ENCODE results near the gene ALX4.

Gene ALX4

DNA sequence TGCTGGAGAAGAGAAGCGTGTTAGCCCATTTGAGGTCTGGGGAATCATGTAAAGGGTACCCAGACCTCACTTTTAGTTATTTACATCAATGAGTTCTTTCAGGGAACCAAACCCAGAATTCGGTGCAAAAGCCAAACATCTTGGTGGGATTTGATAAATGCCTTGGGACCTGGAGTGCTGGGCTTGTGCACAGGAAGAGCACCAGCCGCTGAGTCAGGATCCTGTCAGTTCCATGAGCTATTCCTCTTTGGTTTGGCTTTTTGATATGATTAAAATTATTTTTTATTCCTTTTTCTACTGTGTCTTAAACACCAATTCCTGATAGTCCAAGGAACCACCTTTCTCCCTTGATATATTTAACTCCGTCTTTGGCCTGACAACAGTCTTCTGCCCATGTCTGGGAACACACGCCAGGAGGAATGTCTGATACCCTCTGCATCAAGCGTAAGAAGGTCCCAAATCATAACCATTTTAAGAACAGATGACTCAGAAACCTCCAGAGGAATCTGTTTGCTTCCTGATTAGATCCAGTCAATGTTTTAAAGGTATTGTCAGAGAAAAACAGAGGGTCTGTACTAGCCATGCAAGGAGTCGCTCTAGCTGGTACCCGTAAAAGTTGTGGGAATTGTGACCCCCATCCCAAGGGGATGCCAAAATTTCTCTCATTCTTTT, 65.2 kb downstream of the ALX4 start:
- H3K9ac ChIP-seq (ENCODE audit: low read length): no peak overlapping the region
- H3K27me3 ChIP-seq (ENCODE audit: insufficient read depth, low read length, poor library complexity): no peaks in the 10 kb centered on the region
- peak overlapping the region; percentile 3 for H2AK5ac ChIP-seq (ENCODE audit: low read length)
- H2BK15ac ChIP-seq (replicated peaks; ENCODE audit: low read depth): peak overlapping the region; percentile 60
- H3K36me3 ChIP-seq (ENCODE audit: control insufficient read depth, insufficient read depth, low read length): no peaks in the 10 kb centered on the region
- H3K18ac ChIP-seq (ENCODE audit: low read length): peak overlapping the region; percentile 65
- H3K4ac ChIP-seq (ENCODE audit: low read depth, low read length): peak overlapping the region; percentile 85
- no peak overlapping the region for H4K8ac ChIP-seq (ENCODE audit: low read depth, low read length)
- peak overlapping the region; percentile 1 for H3K27ac ChIP-seq (ENCODE audit: low read depth, low read length)
- H2BK120ac ChIP-seq (ENCODE audit: low read depth, low read length): peak overlapping the region; percentile 96
- no peak overlapping the region for H3K4me3 ChIP-seq (ENCODE audit: low read length)
- no CpG with 5 or more reads among the region's 8 CpGs for WGBS (ENCODE audit: extremely low coverage, insufficient coverage, low lambda C conversion rate)
- H4K5ac ChIP-seq (ENCODE audit: low read length): no peak overlapping the region
- no peak overlapping the region for H3K23ac ChIP-seq (ENCODE audit: low read length)
- no peak for DNase-seq
- peak overlapping the region; percentile 75 for H3K56ac ChIP-seq (ENCODE audit: low read length)
- no peaks in the 10 kb centered on the region for H3K79me1 ChIP-seq (ENCODE audit: low read length)
- peak overlapping the region; percentile 20 for H2BK5ac ChIP-seq (ENCODE audit: low read length)
- peaks cover 15% of the 10 kb centered on the region for H3K4me1 ChIP-seq (ENCODE audit: control insufficient read depth, low read depth, low read length)
- no peaks in the 10 kb centered on the region for H3K79me2 ChIP-seq (ENCODE audit: control insufficient read depth, insufficient read depth, low read length)
- no peak overlapping the region for H3K4me2 ChIP-seq (ENCODE audit: low read length)

DNA sequence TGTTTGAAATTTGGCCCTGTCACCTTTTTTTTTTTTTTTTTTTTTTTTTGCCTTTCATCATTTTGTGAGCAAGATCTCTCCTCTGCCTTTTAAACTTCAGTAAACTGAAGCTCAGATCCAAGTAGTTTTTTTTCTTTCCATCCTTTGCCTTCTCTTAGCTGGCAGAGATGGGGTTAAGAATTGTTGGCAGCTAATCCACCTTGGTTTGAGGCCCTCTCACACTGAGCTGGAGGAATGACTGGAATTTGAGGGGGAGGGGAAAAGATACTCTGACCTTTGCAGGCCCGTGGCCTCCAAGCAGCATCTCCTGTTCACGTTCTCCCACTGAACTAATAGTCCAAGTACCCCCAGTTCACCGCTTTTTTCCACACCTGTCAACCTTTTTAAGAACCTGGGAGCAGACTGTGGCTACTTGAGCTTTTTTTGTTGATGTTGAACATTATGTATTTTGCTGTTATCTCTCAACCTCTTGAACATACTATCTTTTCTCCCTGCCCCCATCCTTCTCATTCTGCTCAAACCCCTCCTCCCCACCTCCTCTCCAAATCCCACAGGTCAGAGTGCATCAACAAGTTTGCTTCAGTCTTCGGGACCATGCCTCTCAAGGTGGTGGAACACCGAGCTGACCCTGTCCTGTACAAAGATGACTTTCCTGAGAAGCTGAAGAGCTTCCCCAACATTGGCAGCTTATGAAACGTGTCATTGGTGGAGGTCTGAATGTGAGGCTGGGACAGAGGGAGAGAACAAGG, 66.2 kb downstream of the ALX4 start:
- H2AK5ac ChIP-seq (ENCODE audit: low read length): peak overlapping the region; percentile 3
- peak overlapping the region; percentile 76 for H3K27ac ChIP-seq (ENCODE audit: low read depth, low read length)
- peak overlapping the region; percentile 85 for H3K4ac ChIP-seq (ENCODE audit: low read depth, low read length)
- H3K79me1 ChIP-seq (ENCODE audit: low read length): no peaks in the 10 kb centered on the region
- H3K18ac ChIP-seq (ENCODE audit: low read length): peak overlapping the region; percentile 55
- H3K4me2 ChIP-seq (ENCODE audit: low read length): peak overlapping the region; percentile 30
- H3K4me1 ChIP-seq (ENCODE audit: control insufficient read depth, low read depth, low read length): peaks cover 15% of the 10 kb centered on the region
- no peaks in the 10 kb centered on the region for H3K79me2 ChIP-seq (ENCODE audit: control insufficient read depth, insufficient read depth, low read length)
- peak overlapping the region; percentile 75 for H3K56ac ChIP-seq (ENCODE audit: low read length)
- H3K9ac ChIP-seq (ENCODE audit: low read length): no peak overlapping the region
- peak overlapping the region; percentile 1 for H2BK15ac ChIP-seq (replicated peaks; ENCODE audit: low read depth)
- H3K27me3 ChIP-seq (ENCODE audit: insufficient read depth, low read length, poor library complexity): no peaks in the 10 kb centered on the region
- no CpG with 5 or more reads among the region's 6 CpGs for WGBS (ENCODE audit: extremely low coverage, insufficient coverage, low lambda C conversion rate)
- H2BK120ac ChIP-seq (ENCODE audit: low read depth, low read length): no peak overlapping the region
- peak; percentile 97 for DNase-seq
- no peaks in the 10 kb centered on the region for H3K36me3 ChIP-seq (ENCODE audit: control insufficient read depth, insufficient read depth, low read length)
- H4K8ac ChIP-seq (ENCODE audit: low read depth, low read length): no peak overlapping the region
- peak overlapping the region; percentile 19 for H2BK5ac ChIP-seq (ENCODE audit: low read length)
- H3K23ac ChIP-seq (ENCODE audit: low read length): no peak overlapping the region
- no peak overlapping the region for H4K5ac ChIP-seq (ENCODE audit: low read length)
- H3K4me3 ChIP-seq (ENCODE audit: low read length): no peak overlapping the region

DNA sequence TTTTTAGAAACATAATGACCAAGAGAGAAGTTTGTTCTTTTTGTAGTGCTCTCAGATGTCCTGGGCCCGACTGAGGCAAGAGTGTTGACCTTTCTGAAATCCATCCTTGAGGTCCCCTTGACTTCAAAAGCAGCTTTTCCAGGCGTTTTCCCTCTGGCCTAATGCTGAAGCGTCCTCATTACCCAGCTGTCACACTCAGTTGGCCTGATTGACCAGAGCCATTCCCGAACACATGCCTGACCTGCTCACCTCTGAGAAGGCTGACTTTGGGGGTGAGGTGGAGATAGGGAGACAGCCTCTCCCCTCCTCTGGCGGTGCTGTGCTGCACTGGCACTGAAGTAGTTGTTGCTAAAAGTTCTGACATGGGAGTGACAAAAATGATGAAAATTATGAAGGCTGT, 66.9 kb downstream of the ALX4 start:
- no peak overlapping the region for H2BK15ac ChIP-seq (replicated peaks; ENCODE audit: low read depth)
- H3K23ac ChIP-seq (ENCODE audit: low read length): no peak overlapping the region
- H3K4ac ChIP-seq (ENCODE audit: low read depth, low read length): peak overlapping the region; percentile 28
- H3K36me3 ChIP-seq (ENCODE audit: control insufficient read depth, insufficient read depth, low read length): no peaks in the 10 kb centered on the region
- H4K5ac ChIP-seq (ENCODE audit: low read length): no peak overlapping the region
- H3K4me1 ChIP-seq (ENCODE audit: control insufficient read depth, low read depth, low read length): peaks cover 15% of the 10 kb centered on the region
- peak overlapping the region; percentile 76 for H3K56ac ChIP-seq (ENCODE audit: low read length)
- peak overlapping the region; percentile 76 for H3K27ac ChIP-seq (ENCODE audit: low read depth, low read length)
- H4K8ac ChIP-seq (ENCODE audit: low read depth, low read length): no peak overlapping the region
- no peak overlapping the region for H3K9ac ChIP-seq (ENCODE audit: low read length)
- peak overlapping the region; percentile 57 for H2AK5ac ChIP-seq (ENCODE audit: low read length)
- DNase-seq: peak; percentile 54
- H2BK5ac ChIP-seq (ENCODE audit: low read length): peak overlapping the region; percentile 89
- no peaks in the 10 kb centered on the region for H3K79me2 ChIP-seq (ENCODE audit: control insufficient read depth, insufficient read depth, low read length)
- H3K79me1 ChIP-seq (ENCODE audit: low read length): no peaks in the 10 kb centered on the region
- no peaks in the 10 kb centered on the region for H3K27me3 ChIP-seq (ENCODE audit: insufficient read depth, low read length, poor library complexity)
- no CpG with 5 or more reads among the region's 5 CpGs for WGBS (ENCODE audit: extremely low coverage, insufficient coverage, low lambda C conversion rate)
- H2BK120ac ChIP-seq (ENCODE audit: low read depth, low read length): peak overlapping the region; percentile 30
- no peak overlapping the region for H3K4me3 ChIP-seq (ENCODE audit: low read length)
- H3K4me2 ChIP-seq (ENCODE audit: low read length): no peak overlapping the region
- H3K18ac ChIP-seq (ENCODE audit: low read length): peak overlapping the region; percentile 21

DNA sequence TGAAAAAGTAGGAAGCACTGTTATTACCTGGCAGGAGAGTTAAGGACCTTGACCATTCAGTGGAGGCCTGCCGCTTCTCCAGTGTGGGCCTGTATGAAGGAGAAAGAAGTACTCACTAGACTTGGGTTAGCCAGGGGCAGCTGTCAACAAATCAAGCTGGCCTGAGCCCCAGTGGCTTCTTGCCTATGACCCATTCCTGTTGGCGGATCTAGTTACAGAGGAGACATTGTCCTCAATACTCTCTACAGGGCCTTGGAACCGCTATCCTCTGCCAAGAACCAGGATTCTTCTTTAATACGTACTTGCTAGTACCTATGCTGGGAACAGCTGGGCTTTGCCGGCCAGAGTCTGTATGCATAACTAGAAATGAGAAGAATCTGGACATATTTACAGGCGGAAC, 68.1 kb downstream of the ALX4 start:
- no peaks in the 10 kb centered on the region for H3K36me3 ChIP-seq (ENCODE audit: control insufficient read depth, insufficient read depth, low read length)
- H2AK5ac ChIP-seq (ENCODE audit: low read length): peak overlapping the region; percentile 15
- no peak overlapping the region for H3K56ac ChIP-seq (ENCODE audit: low read length)
- peak overlapping the region; percentile 18 for H3K4ac ChIP-seq (ENCODE audit: low read depth, low read length)
- no peak overlapping the region for H3K23ac ChIP-seq (ENCODE audit: low read length)
- no peaks in the 10 kb centered on the region for H3K79me2 ChIP-seq (ENCODE audit: control insufficient read depth, insufficient read depth, low read length)
- no peak overlapping the region for H2BK120ac ChIP-seq (ENCODE audit: low read depth, low read length)
- no peak overlapping the region for H2BK5ac ChIP-seq (ENCODE audit: low read length)
- no peak overlapping the region for H3K27ac ChIP-seq (ENCODE audit: low read depth, low read length)
- no peak overlapping the region for H3K4me3 ChIP-seq (ENCODE audit: low read length)
- H2BK15ac ChIP-seq (replicated peaks; ENCODE audit: low read depth): no peak overlapping the region
- no peaks in the 10 kb centered on the region for H3K27me3 ChIP-seq (ENCODE audit: insufficient read depth, low read length, poor library complexity)
- H4K8ac ChIP-seq (ENCODE audit: low read depth, low read length): no peak overlapping the region
- H3K4me1 ChIP-seq (ENCODE audit: control insufficient read depth, low read depth, low read length): peaks cover 15% of the 10 kb centered on the region
- no peak overlapping the region for H3K4me2 ChIP-seq (ENCODE audit: low read length)
- no peak overlapping the region for H3K9ac ChIP-seq (ENCODE audit: low read length)
- H3K18ac ChIP-seq (ENCODE audit: low read length): peak overlapping the region; percentile 91
- no peaks in the 10 kb centered on the region for H3K79me1 ChIP-seq (ENCODE audit: low read length)
- WGBS (ENCODE audit: extremely low coverage, insufficient coverage, low lambda C conversion rate): no CpG with 5 or more reads among the region's 6 CpGs
- DNase-seq: no peak
- H4K5ac ChIP-seq (ENCODE audit: low read length): no peak overlapping the region

DNA sequence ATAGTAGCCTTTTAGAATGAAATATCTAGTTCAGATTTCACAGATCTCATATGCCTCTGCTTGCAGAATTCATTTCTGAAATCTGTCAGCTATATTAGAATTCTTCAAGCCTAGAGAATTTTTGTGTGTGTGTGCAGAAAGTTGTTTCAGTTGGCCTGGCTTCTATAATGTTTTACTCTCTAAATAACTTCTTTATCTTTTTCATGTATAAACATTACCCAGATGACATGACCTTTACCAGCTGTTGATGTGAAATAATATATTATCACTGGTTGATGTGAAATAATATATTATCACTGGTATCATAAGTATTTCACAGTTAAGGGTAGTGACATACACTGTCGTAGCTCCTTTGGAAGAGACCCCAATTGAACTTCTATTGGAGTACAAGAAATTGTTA, 72.8 kb downstream of the ALX4 start:
- Histone ChIP-seq H3K27ac (ENCODE audit: low read depth, low read length) (no peak overlapping the region), H3K79me1 (ENCODE audit: low read length) (no peaks in the 10 kb centered on the region), H4K5ac (ENCODE audit: low read length) (no peak overlapping the region), H3K18ac (ENCODE audit: low read length) (no peak overlapping the region), H3K79me2 (ENCODE audit: control insufficient read depth, insufficient read depth, low read length) (no peaks in the 10 kb centered on the region), H3K4me1 (ENCODE audit: control insufficient read depth, low read depth, low read length) (no peaks in the 10 kb centered on the region), H3K4me2 (ENCODE audit: low read length) (no peak overlapping the region), H3K56ac (ENCODE audit: low read length) (no peak overlapping the region), H3K27me3 (ENCODE audit: insufficient read depth, low read length, poor library complexity) (no peaks in the 10 kb centered on the region), H2BK15ac (replicated peaks; ENCODE audit: low read depth) (no peak overlapping the region), H4K8ac (ENCODE audit: low read depth, low read length) (no peak overlapping the region), H3K23ac (ENCODE audit: low read length) (no peak overlapping the region), H2BK120ac (ENCODE audit: low read depth, low read length) (no peak overlapping the region), H3K4me3 (ENCODE audit: low read length) (no peak overlapping the region), H3K36me3 (ENCODE audit: control insufficient read depth, insufficient read depth, low read length) (no peaks in the 10 kb centered on the region), H3K9ac (ENCODE audit: low read length) (no peak overlapping the region), H3K4ac (ENCODE audit: low read depth, low read length) (no peak overlapping the region), H2BK5ac (ENCODE audit: low read length) (no peak overlapping the region), H2AK5ac (ENCODE audit: low read length) (no peak overlapping the region)
- no CpG with 5 or more reads among the region's 1 CpG for WGBS (ENCODE audit: extremely low coverage, insufficient coverage, low lambda C conversion rate)
- DNase-seq: no peak
